HG02798 (cell line): Measurements from ENCODE around the gene AKAP1.

Source experiments
- ATAC-seq: cut with Tn5 transposase; IDR thresholded peaks from one replicate; pipeline ENCODE4 v1.9.1; 2021; ENCODE audit warnings: mild to moderate bottlenecking; ENCODE audit not compliant: unreplicated experiment, poor library complexity

Gene AKAP1

GRCh38 chr17:57124053-57124452, 39.0 kb downstream of the AKAP1 start:
- ATAC-seq = no peak

DNA sequence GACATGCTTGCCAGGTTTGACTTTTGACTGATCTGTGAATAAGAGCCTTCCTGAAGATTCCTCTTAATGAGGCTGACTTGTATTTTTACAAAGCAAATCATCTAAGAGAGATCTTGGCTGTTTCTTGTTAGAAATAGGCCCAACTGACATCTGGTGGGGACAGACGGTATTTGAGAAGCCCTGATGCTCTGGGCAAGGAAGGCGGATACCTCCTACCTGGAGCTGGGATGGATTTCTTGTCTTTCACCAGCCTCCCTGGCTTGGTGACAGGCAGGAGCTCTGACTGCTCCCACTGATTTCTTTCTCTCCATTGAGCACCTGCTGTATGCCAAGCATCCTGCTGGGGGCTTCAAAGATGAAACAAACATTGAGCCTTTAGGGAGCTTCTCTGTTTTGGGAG, 40.4 kb downstream of the AKAP1 start:
- no peak for ATAC-seq

GRCh38 chr17:57125866-57126265, 40.8 kb downstream of the AKAP1 start:
- ATAC-seq = no peak

GRCh38 chr17:57130708-57131461, 45.8 kb downstream of the AKAP1 start:
- peak; percentile 58 for ATAC-seq

- no peak for ATAC-seq
These were observed 47.6 kb downstream of the AKAP1 start for GRCh38 chr17:57132663-57133062.

- ATAC-seq = no peak
These were observed 48.4 kb downstream of the AKAP1 start for GRCh38 chr17:57133486-57133885.

- ATAC-seq = no peak
These were observed 50.2 kb downstream of the AKAP1 start for GRCh38 chr17:57135026-57135788.

- no peak for ATAC-seq
These were observed 50.8 kb downstream of the AKAP1 start for GRCh38 chr17:57135789-57136291.

GRCh38 chr17:57136355-57136754, 51.3 kb downstream of the AKAP1 start:
- no peak for ATAC-seq

- no peak for ATAC-seq
These were observed 53.2 kb downstream of the AKAP1 start for GRCh38 chr17:57138030-57138911.

- no peak for ATAC-seq
These were observed 54.0 kb downstream of the AKAP1 start for GRCh38 chr17:57138956-57139576.

- ATAC-seq = no peak
These were observed 55.3 kb downstream of the AKAP1 start for GRCh38 chr17:57140316-57140715.

- no peak for ATAC-seq
These were observed 57.9 kb downstream of the AKAP1 start for GRCh38 chr17:57142925-57143324.

GRCh38 chr17:57143361-57143760, 58.3 kb downstream of the AKAP1 start:
- ATAC-seq = no peak

GRCh38 chr17:57143919-57144318, 58.9 kb downstream of the AKAP1 start:
- ATAC-seq = no peak

GRCh38 chr17:57144567-57144966, 59.5 kb downstream of the AKAP1 start:
- no peak for ATAC-seq

DNA sequence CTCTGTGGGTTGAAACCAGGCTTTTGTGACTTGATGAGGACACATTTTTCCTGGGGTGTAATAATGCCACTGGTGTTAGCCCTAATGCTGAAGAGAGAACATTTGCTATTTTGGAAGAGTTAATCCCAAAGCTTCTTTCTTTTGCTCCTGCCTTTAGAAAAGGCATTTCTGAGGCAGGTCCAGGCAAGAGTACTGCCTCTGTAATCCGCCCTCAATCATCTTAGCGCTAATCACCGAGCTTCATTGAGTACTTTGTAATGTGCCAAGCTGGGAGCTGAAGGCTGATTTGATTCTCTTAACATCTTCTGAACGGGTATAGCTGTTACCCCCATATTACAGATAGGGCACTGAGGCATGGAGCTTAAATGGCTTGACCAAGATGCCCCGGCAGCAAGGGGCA, 60.3 kb downstream of the AKAP1 start:
- no peak for ATAC-seq

GRCh38 chr17:57146273-57146672, 61.2 kb downstream of the AKAP1 start:
- ATAC-seq = no peak

DNA sequence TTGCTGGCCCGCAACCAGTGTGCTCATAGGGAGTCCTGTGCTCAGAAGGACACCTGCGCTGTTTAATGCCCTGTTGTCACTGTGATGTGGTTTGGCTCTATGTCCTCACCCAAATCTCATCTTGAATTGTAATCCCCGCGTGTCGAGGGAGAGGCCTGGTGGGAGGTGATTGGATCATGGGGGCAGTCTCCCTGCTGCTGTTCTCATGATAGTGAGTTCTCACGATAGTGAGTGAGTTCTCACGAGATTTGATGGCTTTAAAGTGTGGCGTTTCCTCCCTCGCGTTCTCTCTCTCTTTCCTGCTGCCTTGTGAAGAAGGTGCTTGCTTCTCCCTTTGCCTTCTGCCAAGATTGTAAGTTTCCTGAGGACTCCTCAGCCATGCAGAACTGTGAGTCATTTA, 66.8 kb downstream of the AKAP1 start:
- ATAC-seq = no peak

GRCh38 chr17:57152967-57153528, 68.0 kb downstream of the AKAP1 start:
- no peak for ATAC-seq
